Prostate gland (tissue), 2 donors: ENCODE results near the gene KCNAB1. TPM values are rescaled to one million over a fixed set of nuclear protein-coding genes. Genes with fewer than 3 reads are reported as not detected.

Experiments used
- DNase-seq: peaks from one replicate; pipeline ENCODE4 v3.0.0-alpha.2; 2019; ENCODE audit warnings: low spot score
- H3K27ac ChIP-seq, 2 donors: fragments of 200-600 bp; sonication (generic); 2 replicates each; pipeline ENCODE4 v1.5.1; 2017 to 2019
- H3K27me3 ChIP-seq: fragments of 200-600 bp; sonication (generic); replicated peaks from 2 replicates; pipeline ENCODE4 v1.5.1; 2019; ENCODE audit not compliant: insufficient read depth
- H3K36me3 ChIP-seq, 2 donors: fragments of 200-600 bp; sonication (generic); 1 replicate in 1 of 2; 2 replicates in 1 of 2; pipeline versions ENCODE4 v1.5.1 to v1.8.1; 2017 to 2019
- H3K4me1 ChIP-seq: fragments of 200-600 bp; sonication (generic); replicated peaks from 2 replicates; pipeline ENCODE4 v1.5.1; 2019
- H3K4me3 ChIP-seq, 2 donors: fragments of 200-600 bp; sonication (generic); 2 replicates each; pipeline ENCODE4 v1.5.1; 2017 to 2019
- H3K9me3 ChIP-seq: fragments of 200-600 bp; sonication (generic); 2 replicates; pipeline ENCODE4 v1.5.1; 2017
- POLR2A ChIP-seq: fragments of 450-650 bp; IDR thresholded peaks from one replicate; pipeline ENCODE4 v1.6.1; 2016; ENCODE audit warnings: antibody characterized with exemption, mild to moderate bottlenecking
- POLR2AphosphoS5 ChIP-seq: sonication (generic); formaldehyde crosslinking; IDR thresholded peaks from one replicate; pipeline ENCODE4 v1.6.1; 2017; ENCODE audit warnings: antibody characterized with exemption
- WGBS: methylation state at CpG from one replicate; pipeline ENCODE4 v1.1.5; 2018; 5-methylcytosine and 5-hydroxymethylcytosine counted together
- intact Hi-C: fragments of 100-400 bp; cut with DNase I; formaldehyde crosslinking; loops from one replicate; pipeline ENCODE4 v1.14.2; 2022
- total RNA-seq, 2 donors: library from RNA; depleted of rRNA; stranded (reverse); fragments of >200 nt; gene quantifications; one replicate each; pipeline ENCODE4 v1.1.0, GENCODE V29; 2016
- TF ChIP-seq, protein P1 (sequence below), 4 experiments: fragments of 200-600 bp in 2 of 4; fragments of 450-650 bp in 2 of 4; sonication (generic) in 2 of 4; IDR thresholded peaks; 1 replicate in 3 of 4; 2 replicates in 1 of 4; pipeline ENCODE4 v1.5.1; 2016 to 2019; ENCODE audit warnings: antibody characterized with exemption in 4 of 4, mild to moderate bottlenecking in 2 of 4, moderate library complexity in 2 of 4

KCNAB1 gene
- total RNA-seq, 2 donors from 2014 or later = 5.2 to 9.5 TPM

DNA sequence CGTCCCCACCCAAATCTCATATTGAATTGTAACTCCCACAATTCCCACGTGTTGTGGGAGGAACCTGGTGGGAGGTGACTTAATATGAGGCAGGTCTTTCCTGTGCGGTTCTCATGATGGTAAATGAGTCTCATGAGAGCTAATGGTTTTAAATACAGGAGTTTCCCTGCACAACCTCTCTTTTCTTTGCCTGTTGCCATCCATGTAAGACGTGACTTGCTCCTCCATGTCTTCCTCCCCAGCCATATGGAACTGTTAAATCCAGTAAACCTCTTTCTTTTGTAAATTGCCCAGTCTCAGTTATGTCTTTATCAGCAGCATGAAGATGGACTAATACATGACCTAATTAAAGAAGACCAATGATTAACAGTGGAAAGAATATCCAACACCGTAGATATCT is 377.9 kb downstream of the KCNAB1 start:
- DNase-seq = no peak
- Histone ChIP-seq H3K27me3 (no peaks in the 10 kb centered on the region), H3K36me3 (no peaks in the 10 kb centered on the region), H3K9me3 (no peaks in the 10 kb centered on the region), H3K4me1 (no peaks in the 10 kb centered on the region), H3K4me3 (no peak overlapping the region), H3K27ac (no peak overlapping the region)
- intact Hi-C loops = no loop called here
- no peak for TF ChIP-seq POLR2AphosphoS5
- TF ChIP-seq POLR2A = no peak
- TF ChIP-seq, protein P1, sequence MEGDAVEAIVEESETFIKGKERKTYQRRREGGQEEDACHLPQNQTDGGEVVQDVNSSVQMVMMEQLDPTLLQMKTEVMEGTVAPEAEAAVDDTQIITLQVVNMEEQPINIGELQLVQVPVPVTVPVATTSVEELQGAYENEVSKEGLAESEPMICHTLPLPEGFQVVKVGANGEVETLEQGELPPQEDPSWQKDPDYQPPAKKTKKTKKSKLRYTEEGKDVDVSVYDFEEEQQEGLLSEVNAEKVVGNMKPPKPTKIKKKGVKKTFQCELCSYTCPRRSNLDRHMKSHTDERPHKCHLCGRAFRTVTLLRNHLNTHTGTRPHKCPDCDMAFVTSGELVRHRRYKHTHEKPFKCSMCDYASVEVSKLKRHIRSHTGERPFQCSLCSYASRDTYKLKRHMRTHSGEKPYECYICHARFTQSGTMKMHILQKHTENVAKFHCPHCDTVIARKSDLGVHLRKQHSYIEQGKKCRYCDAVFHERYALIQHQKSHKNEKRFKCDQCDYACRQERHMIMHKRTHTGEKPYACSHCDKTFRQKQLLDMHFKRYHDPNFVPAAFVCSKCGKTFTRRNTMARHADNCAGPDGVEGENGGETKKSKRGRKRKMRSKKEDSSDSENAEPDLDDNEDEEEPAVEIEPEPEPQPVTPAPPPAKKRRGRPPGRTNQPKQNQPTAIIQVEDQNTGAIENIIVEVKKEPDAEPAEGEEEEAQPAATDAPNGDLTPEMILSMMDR (IDR thresholded peaks at IDR 0.05) = no peak
- 93% methylated on average over 5 of the region's 5 CpGs for WGBS

DNA sequence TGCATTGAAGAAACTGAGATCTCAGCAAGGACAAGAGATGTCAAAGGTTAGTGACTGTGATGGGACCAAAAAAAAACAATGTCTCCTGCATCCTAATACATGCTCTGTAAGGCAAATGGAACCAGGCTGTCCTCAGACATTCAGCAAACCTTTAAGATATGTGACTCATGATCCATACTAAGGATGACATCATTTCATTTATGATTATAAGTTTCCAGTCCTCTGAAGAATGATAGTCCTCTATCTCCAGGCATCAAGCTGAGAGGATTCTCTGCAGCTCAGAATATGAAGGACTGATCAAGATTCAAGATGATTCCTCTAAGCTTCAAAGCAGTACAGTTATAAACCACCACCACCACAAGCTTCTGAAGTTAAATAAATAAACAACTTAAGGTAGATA is 386.9 kb downstream of the KCNAB1 start:
- TF ChIP-seq, protein P1 (IDR thresholded peaks at IDR 0.05) = no peak
- TF ChIP-seq POLR2A (no peak), POLR2AphosphoS5 (no peak)
- Histone ChIP-seq H3K27ac (no peak overlapping the region), H3K36me3 (no peaks in the 10 kb centered on the region), H3K4me3 (no peak overlapping the region), H3K9me3 (no peaks in the 10 kb centered on the region), H3K4me1 (no peaks in the 10 kb centered on the region), H3K27me3 (no peaks in the 10 kb centered on the region)
- intact Hi-C loops = loop anchor here (5.0 kb wide), 1 partner anchor 355 kb away; no protein-coding TSS in a partner anchor
- no peak for DNase-seq

DNA sequence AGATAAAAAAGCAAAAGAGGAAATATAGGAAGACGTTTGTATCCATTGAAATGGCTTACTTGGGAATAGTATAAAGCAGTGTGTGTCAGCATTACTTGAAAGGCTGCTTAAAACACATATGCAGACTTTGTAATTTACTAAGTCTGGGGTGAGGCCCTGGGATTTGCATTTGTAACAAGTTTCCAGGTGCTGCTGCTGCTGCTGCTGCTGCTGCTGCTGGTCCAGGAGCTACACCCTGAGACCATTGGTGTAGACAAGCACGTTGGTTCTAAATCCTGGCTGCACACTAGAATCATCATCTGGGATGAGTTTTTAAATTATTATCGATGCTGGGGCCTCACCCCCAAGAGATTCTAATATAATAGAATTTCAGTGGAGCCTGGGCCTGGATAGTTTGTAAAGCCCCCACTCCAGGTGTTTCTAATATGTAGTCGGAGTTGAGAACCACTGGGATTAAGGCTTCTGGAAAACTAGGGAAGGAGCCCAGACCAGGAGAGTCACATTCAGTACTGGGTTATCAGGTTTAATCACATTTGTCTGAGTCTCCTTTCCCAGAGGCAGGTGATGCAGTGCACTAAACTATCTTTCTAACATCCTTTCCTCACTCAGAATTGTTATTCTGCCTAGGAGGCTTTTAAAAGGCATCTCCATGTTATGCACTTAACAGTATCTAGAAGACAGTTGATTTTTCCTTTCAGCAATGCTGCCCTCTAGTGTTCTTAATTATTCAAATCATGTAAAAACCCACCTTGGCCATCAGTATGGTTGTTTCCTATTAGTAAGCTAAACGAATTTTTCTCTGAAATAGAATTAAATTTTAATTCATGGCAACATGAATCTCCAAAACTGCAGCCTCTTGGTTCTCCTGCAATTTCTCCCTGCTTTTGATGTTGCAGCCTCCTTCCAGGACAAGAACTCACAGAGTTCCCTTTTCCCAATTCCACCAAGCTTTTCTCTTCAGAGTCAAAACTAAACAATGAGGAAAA is 389.1 kb downstream of the KCNAB1 start:
- Histone ChIP-seq H3K36me3 (no peaks in the 10 kb centered on the region), H3K4me1 (no peaks in the 10 kb centered on the region), H3K27ac (no peak overlapping the region), H3K4me3 (no peak overlapping the region), H3K9me3 (no peaks in the 10 kb centered on the region), H3K27me3 (no peaks in the 10 kb centered on the region)
- intact Hi-C loops = loop anchor here (5.0 kb wide), 2 partner anchors 357 to 467 kb away; no protein-coding TSS in a partner anchor
- DNase-seq = no peak
- no peak for TF ChIP-seq POLR2A
- no peak for TF ChIP-seq POLR2AphosphoS5
- TF ChIP-seq, protein P1 (IDR thresholded peaks at IDR 0.05) = peak; percentile 55 to 72 (median 62)
- WGBS = 66% methylated on average over 5 of the region's 5 CpGs

DNA sequence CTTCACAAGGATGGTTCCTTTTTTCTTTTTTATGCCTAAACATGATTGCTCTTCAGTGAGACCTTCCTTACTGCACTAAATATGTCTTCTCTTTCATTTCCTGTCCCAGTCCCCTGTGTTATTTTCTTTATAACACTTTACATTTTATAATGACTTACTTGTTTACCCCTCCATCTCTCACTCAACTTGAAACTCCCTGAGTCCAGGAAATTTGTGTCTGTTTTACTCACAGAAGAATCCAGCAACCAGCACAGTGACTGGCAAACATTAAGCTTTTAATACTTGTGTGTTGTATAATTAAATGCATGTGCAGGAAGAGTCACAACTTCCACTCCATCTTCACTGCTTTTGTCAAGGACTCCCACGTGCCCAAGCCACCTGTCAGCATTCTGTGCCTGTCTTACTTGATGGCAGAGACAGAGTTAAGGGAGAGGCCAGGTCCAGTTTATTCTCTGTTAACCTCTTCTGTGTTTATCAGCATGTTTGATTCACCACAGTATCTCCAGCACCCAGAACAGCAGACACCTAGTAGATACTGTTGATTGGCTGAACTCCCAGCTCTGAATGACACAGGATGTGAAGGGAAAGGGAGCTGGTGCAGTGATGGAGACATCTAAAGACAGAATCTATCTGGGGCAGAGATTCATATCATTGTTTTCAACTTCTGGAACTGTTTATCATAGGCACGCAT is 391.8 kb downstream of the KCNAB1 start:
- Histone ChIP-seq H3K27me3 (no peaks in the 10 kb centered on the region), H3K27ac (no peak overlapping the region), H3K36me3 (no peaks in the 10 kb centered on the region), H3K9me3 (no peaks in the 10 kb centered on the region), H3K4me1 (no peaks in the 10 kb centered on the region), H3K4me3 (no peak overlapping the region)
- no peak for TF ChIP-seq POLR2AphosphoS5
- TF ChIP-seq POLR2A = no peak
- TF ChIP-seq, protein P1 (IDR thresholded peaks at IDR 0.05) = no peak
- intact Hi-C loops = loop anchor here (5.0 kb wide), 1 partner anchor 470 kb away; no protein-coding TSS in a partner anchor
- no peak for DNase-seq
- 62% methylated on average over 2 of the region's 2 CpGs for WGBS
